PC-9 (cell line): Measurements from ENCODE around the gene PPY.

Experiments used
- CTCF ChIP-seq: fragments of 200-600 bp; sonication (generic); conservative IDR thresholded peaks from 2 replicates; pipeline ENCODE4 v1.6.1; 2017; ENCODE audit warnings: mixed run types, antibody characterized with exemption, mild to moderate bottlenecking, moderate library complexity
- EZH2 ChIP-seq: fragments of 200-600 bp; sonication (generic); IDR thresholded peaks from 2 replicates; pipeline ENCODE4 v1.8.0; 2017; ENCODE audit warnings: antibody characterized with exemption, low read depth

- TF ChIP-seq CTCF (no peak), EZH2 (no peak)
Observed at GRCh38 chr17:43912635-43913304, 29.5 kb downstream of the PPY start.
